ENCODE measurements around the gene THRB. TPM values are rescaled to one million over a fixed set of nuclear protein-coding genes. Genes with fewer than 3 reads are reported as not detected.
A peak's percentile ranks its signal among the peaks of the same experiment; 100 is the strongest.

The THRB gene
- total and polyA plus RNA-seq, 9 of the 15 experiments (the other 6 are each of a cell fraction or from before 2014, with no cell fraction given) = 1.7 to 14.9 (median 6.9) TPM

DNA sequence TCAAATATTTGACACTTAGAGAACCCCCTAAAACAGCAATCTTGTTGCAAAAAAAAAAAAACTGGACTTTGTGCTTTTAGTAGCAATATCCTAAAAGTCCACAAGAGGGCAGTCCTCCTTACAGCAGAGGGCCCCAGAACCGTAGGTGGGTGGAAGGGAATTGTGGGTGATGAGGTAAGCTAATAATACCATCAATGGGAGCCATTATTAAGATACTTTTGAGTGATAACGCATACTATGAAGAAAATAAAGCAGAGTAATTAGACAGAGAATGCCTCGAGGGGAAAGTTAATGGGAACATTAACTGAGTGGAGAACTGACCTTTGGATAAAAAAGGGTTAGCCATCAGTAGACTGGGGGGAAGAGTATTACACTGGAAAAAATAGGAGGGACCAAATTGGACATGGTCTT is 229.9 kb downstream of the THRB start (continued):
- TF ChIP-seq, protein P1, sequence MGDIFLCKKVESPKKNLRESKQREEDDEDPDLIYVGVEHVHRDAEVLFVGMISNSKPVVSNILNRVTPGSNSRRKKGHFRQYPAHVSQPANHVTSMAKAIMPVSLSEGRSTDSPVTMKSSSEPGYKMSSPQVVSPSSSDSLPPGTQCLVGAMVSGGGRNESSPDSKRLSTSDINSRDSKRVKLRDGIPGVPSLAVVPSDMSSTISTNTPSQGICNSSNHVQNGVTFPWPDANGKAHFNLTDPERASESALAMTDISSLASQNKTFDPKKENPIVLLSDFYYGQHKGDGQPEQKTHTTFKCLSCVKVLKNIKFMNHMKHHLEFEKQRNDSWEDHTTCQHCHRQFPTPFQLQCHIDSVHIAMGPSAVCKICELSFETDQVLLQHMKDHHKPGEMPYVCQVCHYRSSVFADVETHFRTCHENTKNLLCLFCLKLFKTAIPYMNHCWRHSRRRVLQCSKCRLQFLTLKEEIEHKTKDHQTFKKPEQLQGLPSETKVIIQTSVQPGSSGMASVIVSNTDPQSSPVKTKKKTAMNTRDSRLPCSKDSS (IDR thresholded peaks at IDR 0.05; ENCODE audit: low read depth, partially characterized antibody) = no peak
- TF ChIP-seq, protein P2, sequence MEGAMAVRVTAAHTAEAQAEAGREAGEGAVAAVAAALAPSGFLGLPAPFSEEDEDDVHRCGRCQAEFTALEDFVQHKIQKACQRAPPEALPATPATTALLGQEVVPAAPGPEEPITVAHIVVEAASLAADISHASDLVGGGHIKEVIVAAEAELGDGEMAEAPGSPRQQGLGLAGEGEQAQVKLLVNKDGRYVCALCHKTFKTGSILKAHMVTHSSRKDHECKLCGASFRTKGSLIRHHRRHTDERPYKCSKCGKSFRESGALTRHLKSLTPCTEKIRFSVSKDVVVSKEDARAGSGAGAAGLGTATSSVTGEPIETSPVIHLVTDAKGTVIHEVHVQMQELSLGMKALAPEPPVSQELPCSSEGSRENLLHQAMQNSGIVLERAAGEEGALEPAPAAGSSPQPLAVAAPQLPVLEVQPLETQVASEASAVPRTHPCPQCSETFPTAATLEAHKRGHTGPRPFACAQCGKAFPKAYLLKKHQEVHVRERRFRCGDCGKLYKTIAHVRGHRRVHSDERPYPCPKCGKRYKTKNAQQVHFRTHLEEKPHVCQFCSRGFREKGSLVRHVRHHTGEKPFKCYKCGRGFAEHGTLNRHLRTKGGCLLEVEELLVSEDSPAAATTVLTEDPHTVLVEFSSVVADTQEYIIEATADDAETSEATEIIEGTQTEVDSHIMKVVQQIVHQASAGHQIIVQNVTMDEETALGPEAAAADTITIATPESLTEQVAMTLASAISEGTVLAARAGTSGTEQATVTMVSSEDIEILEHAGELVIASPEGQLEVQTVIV (CRISPR knock-in tag; IDR thresholded peaks at IDR 0.05; ENCODE audit: borderline replicate concordance) = no peak
- no peak for TF ChIP-seq ZNF76 (CRISPR knock-in tag; IDR thresholded peaks at IDR 0.05; ENCODE audit: borderline replicate concordance)
- TF ChIP-seq GTF2E2 (tag; IDR thresholded peaks at IDR 0.05) = no peak
- 0 out of 2 replicates have a peak, but pooled peaks have one; percentile 39 for TF ChIP-seq JUN (IDR thresholded peaks at IDR 0.05; ENCODE audit: borderline replicate concordance, low read depth, low read length)
- no peak for TF ChIP-seq JUN (CRISPR knock-in tag; IDR thresholded peaks at IDR 0.05; ENCODE audit: borderline replicate concordance)
- TF ChIP-seq PHF20 (IDR thresholded peaks at IDR 0.05; ENCODE audit: partially characterized antibody) = peak; percentile 29
- no peak for TF ChIP-seq ZKSCAN3 (CRISPR knock-in tag; IDR thresholded peaks at IDR 0.05)
- TF ChIP-seq GATAD2A (IDR thresholded peaks at IDR 0.05) = peak; percentile 46; the same call in 1 of the 2 replicates
- TF ChIP-seq RFX7 (CRISPR knock-in tag; IDR thresholded peaks at IDR 0.05) = no peak
- TF ChIP-seq ZNF224 (CRISPR knock-in tag; IDR thresholded peaks at IDR 0.05) = no peak
- TF ChIP-seq HNRNPK (IDR thresholded peaks at IDR 0.05; ENCODE audit: low read depth, low read length, poor library complexity, severe bottlenecking) = no peak
- no peak for TF ChIP-seq PCBP1 (IDR thresholded peaks at IDR 0.05; ENCODE audit: low read depth, low read length, poor library complexity, severe bottlenecking)
- TF ChIP-seq JUNB (CRISPR knock-in tag; conservative IDR thresholded peaks at IDR 0.05) = no peak
- TF ChIP-seq, protein P3, sequence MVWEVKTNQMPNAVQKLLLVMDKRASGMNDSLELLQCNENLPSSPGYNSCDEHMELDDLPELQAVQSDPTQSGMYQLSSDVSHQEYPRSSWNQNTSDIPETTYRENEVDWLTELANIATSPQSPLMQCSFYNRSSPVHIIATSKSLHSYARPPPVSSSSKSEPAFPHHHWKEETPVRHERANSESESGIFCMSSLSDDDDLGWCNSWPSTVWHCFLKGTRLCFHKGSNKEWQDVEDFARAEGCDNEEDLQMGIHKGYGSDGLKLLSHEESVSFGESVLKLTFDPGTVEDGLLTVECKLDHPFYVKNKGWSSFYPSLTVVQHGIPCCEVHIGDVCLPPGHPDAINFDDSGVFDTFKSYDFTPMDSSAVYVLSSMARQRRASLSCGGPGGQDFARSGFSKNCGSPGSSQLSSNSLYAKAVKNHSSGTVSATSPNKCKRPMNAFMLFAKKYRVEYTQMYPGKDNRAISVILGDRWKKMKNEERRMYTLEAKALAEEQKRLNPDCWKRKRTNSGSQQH (CRISPR knock-in tag; IDR thresholded peaks at IDR 0.05) = no peak
- no peak for TF ChIP-seq HNRNPH1 (optimal IDR thresholded peaks at IDR 0.05; ENCODE audit: low read depth, low read length)
- TF ChIP-seq, protein P4, sequence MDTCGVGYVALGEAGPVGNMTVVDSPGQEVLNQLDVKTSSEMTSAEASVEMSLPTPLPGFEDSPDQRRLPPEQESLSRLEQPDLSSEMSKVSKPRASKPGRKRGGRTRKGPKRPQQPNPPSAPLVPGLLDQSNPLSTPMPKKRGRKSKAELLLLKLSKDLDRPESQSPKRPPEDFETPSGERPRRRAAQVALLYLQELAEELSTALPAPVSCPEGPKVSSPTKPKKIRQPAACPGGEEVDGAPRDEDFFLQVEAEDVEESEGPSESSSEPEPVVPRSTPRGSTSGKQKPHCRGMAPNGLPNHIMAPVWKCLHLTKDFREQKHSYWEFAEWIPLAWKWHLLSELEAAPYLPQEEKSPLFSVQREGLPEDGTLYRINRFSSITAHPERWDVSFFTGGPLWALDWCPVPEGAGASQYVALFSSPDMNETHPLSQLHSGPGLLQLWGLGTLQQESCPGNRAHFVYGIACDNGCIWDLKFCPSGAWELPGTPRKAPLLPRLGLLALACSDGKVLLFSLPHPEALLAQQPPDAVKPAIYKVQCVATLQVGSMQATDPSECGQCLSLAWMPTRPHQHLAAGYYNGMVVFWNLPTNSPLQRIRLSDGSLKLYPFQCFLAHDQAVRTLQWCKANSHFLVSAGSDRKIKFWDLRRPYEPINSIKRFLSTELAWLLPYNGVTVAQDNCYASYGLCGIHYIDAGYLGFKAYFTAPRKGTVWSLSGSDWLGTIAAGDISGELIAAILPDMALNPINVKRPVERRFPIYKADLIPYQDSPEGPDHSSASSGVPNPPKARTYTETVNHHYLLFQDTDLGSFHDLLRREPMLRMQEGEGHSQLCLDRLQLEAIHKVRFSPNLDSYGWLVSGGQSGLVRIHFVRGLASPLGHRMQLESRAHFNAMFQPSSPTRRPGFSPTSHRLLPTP (IDR thresholded peaks at IDR 0.05; ENCODE audit: borderline replicate concordance, extremely low read depth, insufficient read length) = no peak
- no peak for TF ChIP-seq SRF (CRISPR knock-in tag; IDR thresholded peaks at IDR 0.05)

Measured in K562 (cell line).